ENCODE results near the gene SELENOF.

- no peak for TF ChIP-seq CTCF (IDR thresholded peaks at IDR 0.05)
- TF ChIP-seq POLR2AphosphoS5 (IDR thresholded peaks at IDR 0.05), result no peak
- TF ChIP-seq POLR2A (IDR thresholded peaks at IDR 0.05), result no peak
Observed at GRCh38 chr1:86868477-86868876, 45.4 kb downstream of the SELENOF start.

Data from breast epithelium (tissue), 3 donors.